Astrocyte (in vitro differentiated cells and primary cell): ENCODE results near the gene TGM2.

ENCODE experiments used
- CTCF ChIP-seq: IDR thresholded peaks from 2 replicates; pipeline ENCODE4 v1.5.1; 2011; ENCODE audit warnings: low read depth, mild to moderate bottlenecking, inconsistent platforms, low read length, moderate library complexity; ENCODE audit not compliant: insufficient read depth
- EZH2 ChIP-seq: IDR thresholded peaks from 2 replicates; pipeline ENCODE4 v1.6.1; 2012; ENCODE audit warnings: mild to moderate bottlenecking, low read length, inconsistent platforms; ENCODE audit not compliant: insufficient read depth

DNA sequence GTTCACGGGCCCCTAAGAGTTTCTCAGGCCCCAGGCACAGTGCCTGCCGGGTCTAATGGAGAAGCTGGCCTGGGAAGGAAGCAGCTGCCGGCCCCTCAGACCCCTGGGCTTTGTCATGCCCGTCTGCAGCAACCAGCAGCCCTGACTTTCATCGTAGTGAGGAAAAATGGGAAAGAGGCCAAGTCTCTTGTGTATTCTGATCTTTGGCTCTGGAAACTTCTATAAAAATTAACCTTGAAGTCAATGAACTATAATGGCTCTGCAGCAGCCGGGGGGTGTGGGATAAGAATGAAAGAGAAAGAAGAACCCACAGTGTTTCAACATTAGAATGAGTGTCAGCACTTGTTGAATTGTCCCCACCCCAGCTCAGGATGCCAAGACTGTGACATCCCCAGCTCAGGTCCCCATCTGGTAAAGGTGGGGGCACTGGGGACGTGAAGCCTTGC is 12.9 kb downstream of the TGM2 start:
- TF ChIP-seq CTCF = no peak
- TF ChIP-seq EZH2 = no peak
